Mesodermal cell (in vitro differentiated cells): ENCODE measurements around the gene GNAQ.
"Not testable (repeated sequence)": the region's sequence is repeated elsewhere in the genome, so short reads cannot be mapped to it uniquely, and the experiment has no call there.

Experiments
- H3K27ac ChIP-seq: 2 replicates; pipeline ENCODE4 v1.7.0; 2013; ENCODE audit warnings: mild to moderate bottlenecking, low read depth, low read length, moderate library complexity; ENCODE audit not compliant: severe bottlenecking
- H3K36me3 ChIP-seq: 2 replicates; pipeline ENCODE4 v1.7.1; 2013; ENCODE audit warnings: mild to moderate bottlenecking, low read length, moderate library complexity; ENCODE audit not compliant: control insufficient read depth, insufficient read depth
- H3K4me1 ChIP-seq: one replicate; pipeline ENCODE4 v1.7.1; 2013; ENCODE audit warnings: mild to moderate bottlenecking, low read length; ENCODE audit not compliant: insufficient read depth, control insufficient read depth, poor library complexity, severe bottlenecking
- H3K4me3 ChIP-seq: 2 replicates; pipeline ENCODE4 v1.7.0; 2013; ENCODE audit warnings: low read length, control low read depth, mild to moderate bottlenecking; ENCODE audit not compliant: insufficient read depth, poor library complexity, severe bottlenecking; ENCODE audit errors: extremely low read depth
- H3K9me3 ChIP-seq: 2 replicates; pipeline ENCODE4 v1.7.1; 2013; ENCODE audit warnings: mild to moderate bottlenecking, low read length, moderate library complexity; ENCODE audit not compliant: control insufficient read depth
- WGBS, 2 experiments: methylation state at CpG; one replicate each; pipeline ENCODE4 v1.1.5; 2013; ENCODE audit warnings: missing lambda C conversion rate in 2 of 2; ENCODE audit not compliant: insufficient coverage in 2 of 2; 5-methylcytosine and 5-hydroxymethylcytosine counted together

The GNAQ gene

DNA sequence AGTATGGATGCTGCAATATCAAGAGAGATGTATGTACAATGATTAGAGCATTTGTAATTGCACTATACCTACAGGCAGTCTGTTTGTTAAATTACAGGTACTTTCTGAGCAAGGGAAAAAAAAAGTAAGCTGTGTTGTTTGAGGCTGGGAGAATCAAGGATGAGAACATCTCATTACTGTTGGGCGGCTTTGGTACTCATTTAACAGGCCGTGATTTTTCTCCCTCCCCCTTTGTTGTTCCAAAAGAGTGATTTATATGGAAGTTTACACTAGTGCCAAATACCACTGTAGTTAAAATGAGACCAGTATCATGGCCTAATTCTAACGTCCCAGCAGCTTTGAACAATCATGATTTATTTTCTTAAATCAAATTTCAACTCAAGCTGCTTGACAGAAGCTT lies 312.3 kb downstream of the GNAQ start:
- H3K36me3 ChIP-seq = peaks cover 16% of the 10 kb centered on the region
- H3K4me3 ChIP-seq = no peak overlapping the region
- peaks cover 35% of the 10 kb centered on the region for H3K4me1 ChIP-seq
- no peak overlapping the region for H3K27ac ChIP-seq
- peaks cover 7% of the 10 kb centered on the region for H3K9me3 ChIP-seq
- WGBS, 2 experiments = no CpG with 5 or more reads among the region's 3 CpGs

DNA sequence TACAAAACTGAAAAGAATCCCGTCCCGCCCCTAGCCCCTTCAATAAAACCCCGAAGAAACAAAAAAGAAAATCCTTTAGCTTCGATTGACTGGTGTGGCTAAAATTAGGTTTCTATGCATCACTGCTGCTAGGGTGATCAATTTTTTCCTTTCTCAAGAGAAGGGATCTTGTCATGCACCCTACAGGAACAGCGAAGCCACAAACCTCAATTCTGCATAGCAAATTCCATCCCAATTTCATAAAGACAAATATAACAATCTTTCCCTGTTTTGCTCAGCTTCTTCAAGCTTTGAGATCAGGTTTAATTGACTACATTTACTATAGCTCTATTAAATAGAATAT lies 313.3 kb downstream of the GNAQ start:
- H3K4me3 ChIP-seq, H3K36me3 ChIP-seq, H3K9me3 ChIP-seq: not testable (repeated sequence)
- H3K27ac ChIP-seq = peak overlapping the region; percentile 39
- WGBS, 2 experiments = no CpG with 5 or more reads among the region's 5 CpGs
- H3K4me1 ChIP-seq = peaks cover 45% of the 10 kb centered on the region

DNA sequence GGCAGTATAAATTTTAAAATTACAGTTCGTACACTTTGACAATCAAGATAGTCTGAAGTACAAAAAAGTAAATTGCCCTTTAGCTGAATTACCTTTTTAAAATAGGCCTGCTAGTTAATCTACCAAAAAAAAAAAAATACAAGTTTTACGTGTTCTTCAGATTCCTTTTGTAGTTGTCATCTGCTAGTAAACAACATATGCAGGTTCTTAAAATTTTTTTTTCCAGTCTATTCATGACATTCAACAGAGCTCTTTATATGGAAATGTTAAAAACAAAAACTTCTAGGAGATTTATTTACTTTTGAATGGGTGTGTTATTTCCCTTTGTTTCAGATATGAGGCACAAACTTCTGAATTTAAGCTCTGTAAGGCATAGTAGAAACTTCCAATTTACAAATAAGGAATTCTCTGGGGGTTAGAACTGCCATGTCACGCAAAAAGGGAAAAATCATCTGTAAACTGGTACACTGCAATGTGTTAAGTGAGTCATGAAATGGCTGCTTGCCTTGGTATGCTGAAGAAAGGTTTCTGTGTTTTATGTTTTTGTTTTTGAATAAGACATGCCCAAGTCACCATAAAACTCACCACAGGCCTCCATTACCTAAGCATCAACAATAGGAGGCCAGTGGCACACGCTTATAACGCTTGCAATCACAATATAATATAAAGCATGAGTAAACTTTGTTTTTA lies 313.9 kb downstream of the GNAQ start:
- Histone ChIP-seq H3K27ac (peak overlapping the region; percentile 39), H3K4me1 (peaks cover 50% of the 10 kb centered on the region)
- not testable (repeated sequence) for H3K9me3 ChIP-seq, H3K4me3 ChIP-seq, H3K36me3 ChIP-seq
- WGBS, 2 experiments = no CpG with 5 or more reads among the region's 5 CpGs

DNA sequence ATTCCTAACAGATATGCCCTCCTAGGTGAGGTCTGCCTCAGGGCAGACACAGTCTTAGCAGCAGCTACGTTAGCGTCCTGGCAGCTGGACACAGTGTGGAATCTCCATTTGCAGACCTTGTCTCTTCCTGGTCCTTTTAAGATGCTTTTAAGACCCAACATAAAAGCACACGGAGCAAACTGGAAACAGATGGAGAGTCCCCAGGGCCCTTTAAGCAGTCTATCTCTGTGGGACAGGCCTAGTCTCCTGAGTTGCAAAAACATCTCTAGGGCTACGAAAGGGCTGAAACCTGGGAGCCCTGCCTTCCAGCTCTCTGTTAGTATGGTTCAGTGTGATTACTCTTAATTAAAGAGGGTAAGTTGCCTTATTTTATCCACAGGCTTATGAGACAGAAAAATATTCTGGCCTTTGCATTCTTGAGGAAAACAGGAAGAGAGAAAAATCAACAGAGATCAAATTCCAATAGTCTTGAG lies 317.5 kb downstream of the GNAQ start:
- WGBS, 2 experiments = 78 to 83% methylated on average over 3 to 4 of the region's 4 CpGs
- H3K27ac ChIP-seq = peak overlapping the region; percentile 87

DNA sequence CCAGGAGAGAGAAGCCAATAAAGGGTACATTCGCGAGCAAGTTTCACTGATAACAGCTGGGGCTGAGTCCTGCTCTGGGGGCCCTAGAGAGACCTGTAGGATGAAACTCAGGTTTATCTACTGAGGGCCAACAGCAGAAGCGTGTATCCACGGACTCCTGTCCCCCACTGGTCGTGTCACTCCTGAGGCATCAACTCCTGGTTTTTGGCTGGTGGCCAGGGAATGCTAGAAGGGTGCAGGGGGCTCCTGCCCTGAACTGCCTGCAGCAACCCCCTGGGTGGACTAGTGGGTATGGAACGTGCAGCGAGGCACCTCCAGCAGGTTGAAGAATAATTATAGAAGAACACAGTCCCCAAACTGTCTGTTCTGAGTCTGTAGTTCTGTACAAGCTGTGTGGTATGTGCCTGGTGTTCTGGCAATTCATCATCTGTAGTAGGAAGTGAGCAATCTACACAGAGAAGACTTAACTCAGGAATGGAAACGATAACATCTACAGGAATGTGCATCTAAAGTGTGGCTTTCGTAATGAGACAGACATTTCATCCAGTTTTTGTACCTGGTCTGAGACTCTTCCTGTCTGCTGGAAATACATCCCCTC lies 319.0 kb downstream of the GNAQ start:
- Histone ChIP-seq H3K36me3 (no peaks in the 10 kb centered on the region), H3K9me3 (no peaks in the 10 kb centered on the region), H3K27ac (peak overlapping the region; percentile 87), H3K4me1 (peaks cover 38% of the 10 kb centered on the region), H3K4me3 (no peak overlapping the region)
- 91 to 95% methylated on average over 7 to 9 of the region's 9 CpGs for WGBS, 2 experiments

More for the DNA sequence above, 317.5 kb downstream of the GNAQ start:
- Histone ChIP-seq H3K9me3 (no peaks in the 10 kb centered on the region), H3K36me3 (no peaks in the 10 kb centered on the region), H3K4me3 (no peak overlapping the region), H3K4me1 (peaks cover 42% of the 10 kb centered on the region)

GRCh38 chr9:77710965-77711648 lies 320.5 kb downstream of the GNAQ start:
- 100% methylated on average over 1 of the region's 1 CpG; no CpG with 5 or more reads in 1 of the 2 experiments for WGBS, 2 experiments
- H3K9me3 ChIP-seq = no peaks in the 10 kb centered on the region

DNA sequence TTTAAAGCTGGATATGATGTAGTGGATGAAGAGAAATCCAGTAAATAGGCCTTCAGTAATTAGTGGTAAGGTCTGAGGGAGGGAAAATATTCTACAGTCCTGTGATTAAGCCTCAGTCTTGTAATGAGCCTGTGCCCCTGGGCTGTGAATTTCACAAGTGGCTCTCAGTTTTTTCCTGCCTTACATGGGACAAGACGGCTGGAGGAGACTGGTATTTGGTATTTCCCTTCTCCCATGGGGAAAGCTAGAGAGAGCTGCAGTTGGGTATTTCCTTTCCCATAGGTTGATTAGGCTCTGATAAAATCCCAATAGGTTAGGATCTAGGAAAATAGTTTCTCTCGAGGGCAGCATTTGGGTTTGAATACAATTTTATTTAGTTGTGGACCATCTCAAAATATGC lies 321.3 kb downstream of the GNAQ start:
- H3K4me1 ChIP-seq = peaks cover 37% of the 10 kb centered on the region
- no peak overlapping the region for H3K4me3 ChIP-seq
- no peaks in the 10 kb centered on the region for H3K36me3 ChIP-seq
- no peaks in the 10 kb centered on the region for H3K9me3 ChIP-seq
- peak overlapping the region; percentile 85 for H3K27ac ChIP-seq
- WGBS, 2 experiments = no CpG with 5 or more reads among the region's 2 CpGs

More at GRCh38 chr9:77710965-77711648, 320.5 kb downstream of the GNAQ start:
- H3K4me3 ChIP-seq = no peak overlapping the region
- H3K27ac ChIP-seq = peak overlapping the region; percentile 85
- H3K4me1 ChIP-seq = peaks cover 38% of the 10 kb centered on the region
- H3K36me3 ChIP-seq = no peaks in the 10 kb centered on the region

DNA sequence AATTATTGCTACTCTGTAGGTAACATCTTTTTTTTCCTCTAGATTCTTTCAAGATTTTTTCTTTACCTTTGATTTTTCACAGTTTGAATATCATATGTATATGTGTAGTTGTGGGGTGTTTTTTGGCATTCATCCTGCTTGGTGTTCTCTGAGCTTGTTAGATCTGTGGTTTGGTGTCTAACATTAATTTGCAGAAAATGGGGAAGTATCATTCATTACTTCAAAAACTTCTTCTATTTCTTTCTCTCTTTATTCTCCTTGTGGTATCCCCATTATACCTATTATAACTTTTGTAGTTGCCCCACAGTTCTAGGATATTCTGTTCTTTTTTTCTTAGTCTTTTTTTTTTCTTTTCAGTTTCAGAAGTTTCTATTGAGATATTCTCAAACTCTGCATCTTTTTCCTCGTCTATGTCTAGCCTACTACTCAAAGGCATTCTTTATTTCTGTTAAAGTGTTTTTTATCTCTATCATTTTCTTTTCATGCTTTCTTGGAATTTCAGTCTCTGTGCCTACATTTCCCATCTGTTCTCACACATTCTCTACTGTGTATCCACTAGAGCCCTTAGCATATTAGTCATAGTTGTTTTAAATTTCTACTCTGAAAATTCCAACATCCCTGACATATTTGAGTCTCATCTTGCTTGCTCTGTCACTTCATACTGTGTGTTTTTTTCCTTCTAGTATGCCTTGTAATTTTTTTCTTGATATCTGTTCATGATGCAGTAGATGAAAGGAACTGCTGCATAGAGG lies 323.4 kb downstream of the GNAQ start:
- peaks cover 16% of the 10 kb centered on the region for H3K4me1 ChIP-seq
- H3K9me3 ChIP-seq = no peaks in the 10 kb centered on the region
- no peaks in the 10 kb centered on the region for H3K36me3 ChIP-seq
- H3K27ac ChIP-seq = peak overlapping the region; percentile 63
- WGBS, 2 experiments = no CpG with 5 or more reads among the region's 1 CpG
- no peak overlapping the region for H3K4me3 ChIP-seq

DNA sequence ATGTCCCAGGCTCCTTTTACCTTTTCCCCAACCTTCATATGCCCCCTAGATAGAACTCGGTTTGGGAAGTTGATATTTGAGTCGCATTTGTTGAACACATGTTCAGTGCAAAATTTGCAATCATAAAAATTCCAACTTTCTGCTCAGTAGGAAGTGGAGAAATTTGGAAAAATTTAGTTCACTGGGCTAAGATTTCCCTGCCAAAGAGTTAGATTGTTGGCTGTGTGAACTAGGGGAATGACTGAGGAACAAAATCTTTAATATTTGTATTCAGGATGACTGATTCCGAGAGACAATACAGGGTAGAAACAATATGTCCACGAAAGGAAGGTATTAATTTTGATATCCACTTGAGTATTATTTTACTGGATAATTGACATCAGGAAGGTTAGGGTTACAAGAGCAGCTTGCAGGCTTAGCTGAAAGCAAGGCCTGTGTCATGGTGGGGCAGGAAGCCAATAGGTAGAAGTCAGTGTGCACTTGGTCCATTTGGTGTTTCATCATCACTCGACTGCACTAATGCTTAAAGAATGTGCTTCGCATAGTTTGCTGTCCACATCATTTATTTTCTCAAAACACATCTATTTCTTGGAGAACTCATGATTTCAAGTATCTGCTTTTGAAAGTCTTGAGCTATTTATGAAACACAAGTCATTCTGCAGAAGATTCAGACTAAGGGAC lies 324.1 kb downstream of the GNAQ start:
- WGBS, 2 experiments = 92 to 100% methylated on average over 2 to 3 of the region's 6 CpGs
- H3K4me3 ChIP-seq = no peak overlapping the region
- H3K27ac ChIP-seq = peak overlapping the region; percentile 63
- H3K4me1 ChIP-seq = peaks cover 10% of the 10 kb centered on the region
- no peaks in the 10 kb centered on the region for H3K9me3 ChIP-seq
- no peaks in the 10 kb centered on the region for H3K36me3 ChIP-seq

- H3K27ac ChIP-seq = no peak overlapping the region
- H3K4me3 ChIP-seq = no peak overlapping the region
- H3K9me3 ChIP-seq = no peaks in the 10 kb centered on the region
- no peaks in the 10 kb centered on the region for H3K36me3 ChIP-seq
- peaks cover 4% of the 10 kb centered on the region for H3K4me1 ChIP-seq
Observed at GRCh38 chr9:77705636-77706035, 326.0 kb downstream of the GNAQ start.
